GM12878 (cell line): Measurements from ENCODE around the gene SNED1. TPM values are rescaled to one million over a fixed set of nuclear protein-coding genes. Genes with fewer than 3 reads are reported as not detected.

ENCODE experiments used
- ATAC-seq: fragments of 200-7000 bp; cut with Tn5 transposase; 3 replicates; pipeline ENCODE4 v1.9.1; 2020; ENCODE audit warnings: mild to moderate bottlenecking, moderate library complexity
- BruUV-seq: library from RNA; stranded (reverse); fragments of 400-500 nt; replicated peaks from 2 replicates; lab custom pipeline; 2021; lab: Mats Ljungman, UMichigan
- CTCF ChIA-PET: fragments of 300-600 bp; sonication (Branson Sonifier 250); formaldehyde crosslinking; extraction: SDS; loops from one replicate; lab custom pipeline; 2021; ENCODE audit warnings: inconsistent platforms; lab: Yijun Ruan, JAX
- POLR2A ChIA-PET: fragments of 350-600 bp; formaldehyde crosslinking; extraction: SDS; loops from one replicate; lab custom pipeline; 2021; ENCODE audit warnings: inconsistent platforms; lab: Charles Lee
- RAD21 ChIA-PET: fragments of 300-600 bp; sonication (Branson Sonifier 250); formaldehyde crosslinking; loops from one replicate; lab custom pipeline; 2023; ENCODE audit warnings: antibody characterized with exemption; ENCODE audit not compliant: unreplicated experiment; lab: Charles Lee
- SMC1A ChIA-PET: fragments of 300-600 bp; sonication (Branson Sonifier 250); formaldehyde crosslinking; loops from one replicate; lab custom pipeline; 2023; ENCODE audit not compliant: unreplicated experiment, uncharacterized antibody; lab: Charles Lee
- DNase-seq: peaks from one replicate; pipeline ENCODE4 v3.0.0-alpha.2; 2011; ENCODE audit warnings: low read depth, low spot score
- FAIRE-seq: peaks from 3 replicates; lab custom pipeline; 2011; peaks lifted over from hg19 to GRCh38; lab: Jason Lieb, UNC
- H2AFZ ChIP-seq: 2 replicates; pipeline ENCODE4 v1.6.0; 2011; ENCODE audit warnings: low read depth, low read length, control low read depth; ENCODE audit not compliant: control insufficient read depth
- H3K27ac ChIP-seq: 2 replicates; pipeline ENCODE4 v1.5.1; 2011; ENCODE audit warnings: control low read depth; ENCODE audit not compliant: control insufficient read depth, insufficient read depth
- H3K27me3 ChIP-seq, 2 experiments: replicated peaks in 1 of 2; 2 replicates each; pipeline versions ENCODE4 v1.6.0 to v1.6.1; 2011; ENCODE audit warnings: low read length in 1 of 2; ENCODE audit not compliant: control insufficient read depth in 2 of 2, insufficient read depth in 2 of 2
- H3K36me3 ChIP-seq, 2 experiments: 2 replicates each; pipeline ENCODE4 v1.5.1; 2011; ENCODE audit warnings: low read length in 1 of 2; ENCODE audit not compliant: control insufficient read depth in 2 of 2, insufficient read depth in 2 of 2
- H3K4me1 ChIP-seq: 2 replicates; pipeline ENCODE4 v1.6.1; 2011; ENCODE audit warnings: mild to moderate bottlenecking, low read length, moderate library complexity, mixed read lengths; ENCODE audit not compliant: control insufficient read depth, insufficient read depth
- H3K4me2 ChIP-seq: 2 replicates; pipeline ENCODE4 v1.6.0; 2011; ENCODE audit warnings: control low read depth; ENCODE audit not compliant: control insufficient read depth, insufficient read depth
- H3K4me3 ChIP-seq: fragments of 200-600 bp; sonication (generic); 2 replicates; pipeline ENCODE4 v1.5.1; 2016
- H3K79me2 ChIP-seq: 2 replicates; pipeline ENCODE4 v1.6.0; 2011; ENCODE audit warnings: low read length; ENCODE audit not compliant: control insufficient read depth, insufficient read depth
- H3K9ac ChIP-seq: 2 replicates; pipeline ENCODE4 v1.8.0; 2011; ENCODE audit warnings: low read length, control low read depth, mixed read lengths; ENCODE audit not compliant: control insufficient read depth, insufficient read depth
- H3K9me3 ChIP-seq: replicated peaks from 3 replicates; pipeline ENCODE4 v1.5.1; 2011; ENCODE audit warnings: mild to moderate bottlenecking, low read length; ENCODE audit not compliant: control insufficient read depth, insufficient read depth
- H4K20me1 ChIP-seq: 2 replicates; pipeline ENCODE4 v1.6.0; 2011; ENCODE audit not compliant: control insufficient read depth, insufficient read depth
- BCLAF1 ChIP-seq: fragments of 450-650 bp; IDR thresholded peaks from 2 replicates; pipeline ENCODE4 v1.6.1; 2017; ENCODE audit warnings: antibody characterized with exemption, mild to moderate bottlenecking, moderate library complexity
- EP300 ChIP-seq, 2 experiments: fragments of 150-350 bp in 1 of 2; IDR thresholded peaks; 2 replicates each; pipeline ENCODE4 v1.6.1; 2011 to 2012; ENCODE audit warnings: low read depth in 2 of 2, low read length in 2 of 2, borderline replicate concordance in 1 of 2, improper control_type of control experiment in 1 of 2, inconsistent platforms in 1 of 2; ENCODE audit not compliant: control insufficient read depth in 1 of 2
- HDAC2 ChIP-seq: fragments of 200-600 bp; sonication (generic); IDR thresholded peaks from 2 replicates; pipeline ENCODE4 v1.6.1; 2017
- MYB ChIP-seq: fragments of 150-350 bp; IDR thresholded peaks from 2 replicates; pipeline ENCODE4 v1.6.1; 2014; ENCODE audit warnings: mild to moderate bottlenecking, low read depth, low read length, borderline replicate concordance
- NBN ChIP-seq: fragments of 450-650 bp; IDR thresholded peaks from 2 replicates; pipeline ENCODE4 v1.6.1; 2016
- NKRF ChIP-seq: fragments of 450-650 bp; conservative IDR thresholded peaks from 2 replicates; pipeline ENCODE4 v1.6.1; 2017; ENCODE audit warnings: mild to moderate bottlenecking, moderate library complexity
- POLR2AphosphoS2 ChIP-seq: IDR thresholded peaks from 2 replicates; pipeline ENCODE4 v1.6.1; 2011; ENCODE audit warnings: low read depth, mild to moderate bottlenecking, low read length, improper control_type of control experiment, moderate library complexity
- RAD51 ChIP-seq: fragments of 450-650 bp; IDR thresholded peaks from 2 replicates; pipeline ENCODE4 v1.6.1; 2016; ENCODE audit warnings: moderate library complexity, mild to moderate bottlenecking, inconsistent platforms
- SMARCA5 ChIP-seq: fragments of 450-650 bp; IDR thresholded peaks from 2 replicates; pipeline ENCODE4 v1.6.1; 2017; ENCODE audit warnings: mild to moderate bottlenecking
- SMC3 ChIP-seq: IDR thresholded peaks from 2 replicates; pipeline ENCODE4 v1.6.1; 2011; ENCODE audit warnings: low read length, improper control_type of control experiment, borderline replicate concordance
- ZBTB33 ChIP-seq: fragments of 450-650 bp; IDR thresholded peaks from 2 replicates; pipeline ENCODE4 v1.6.1; 2017; ENCODE audit warnings: mild to moderate bottlenecking
- WGBS: methylation state at CpG from one replicate; pipeline ENCODE4 v1.1.6; 2016; ENCODE audit warnings: low lambda C conversion rate; ENCODE audit not compliant: insufficient replicate concordance, insufficient coverage; ENCODE audit errors: missing lambda C conversion rate; 5-methylcytosine and 5-hydroxymethylcytosine counted together
- in situ Hi-C: fragments of 300-500 bp; cut with MboI; formaldehyde crosslinking; loops from 9 replicates; pipeline ENCODE4 v1.14.3; 2018; ENCODE audit warnings: mixed read lengths
- intact Hi-C: fragments of 100-400 bp; cut with micrococcal nuclease; formaldehyde crosslinking; loops from one replicate; pipeline ENCODE4 v1.14.2; 2022; ENCODE audit not compliant: unreplicated experiment
- polyA plus RNA-seq, 11 experiments: library from polyadenylated mRNA; depleted of rRNA in 4 of 11; unstranded in 6 of 11; stranded (reverse) in 5 of 11; fragments of >200 nt; fragmentation: Nextera tagmentation in 4 of 11; fragmentation: Illumina TruSeq in 1 of 11; extraction: Ambion mirVana in 4 of 11; extraction: Trizol in 1 of 11; gene quantifications; 1 replicate in 1 of 11; 2 replicates in 10 of 11; pipeline versions ENCODE4 v1.2.1 to v1.2.3, GENCODE V29; 2011 to 2016; ENCODE audit warnings: inconsistent platforms in 2 of 11, missing spikeins in 2 of 11, low read depth in 1 of 11
- total RNA-seq, 4 experiments: library from RNA; depleted of rRNA in 3 of 4; stranded (reverse); fragments of >200 nt in 3 of 4; fragmentation: Illumina TruSeq in 1 of 4; extraction: Trizol in 1 of 4; gene quantifications; 2 replicates each; pipeline versions ENCODE4 v1.2.1 to v1.2.3, GENCODE V29; 2013 to 2021
- TF ChIP-seq, protein P1 (sequence below): IDR thresholded peaks from 2 replicates; pipeline ENCODE4 v1.6.1; 2011; ENCODE audit warnings: low read depth, low read length, improper control_type of control experiment, borderline replicate concordance
- TF ChIP-seq, protein P2 (sequence below): IDR thresholded peaks from 2 replicates; pipeline ENCODE4 v1.6.1; 2011; ENCODE audit warnings: low read depth, mild to moderate bottlenecking, low read length, moderate library complexity, borderline replicate concordance; ENCODE audit errors: extremely low read depth

SNED1 gene
- total and polyA plus RNA-seq, 10 of the 15 experiments (the other 5 are each of a cell fraction or from before 2014, with no cell fraction given) = 0.05 to 8.4 (median 3.0) TPM

DNA sequence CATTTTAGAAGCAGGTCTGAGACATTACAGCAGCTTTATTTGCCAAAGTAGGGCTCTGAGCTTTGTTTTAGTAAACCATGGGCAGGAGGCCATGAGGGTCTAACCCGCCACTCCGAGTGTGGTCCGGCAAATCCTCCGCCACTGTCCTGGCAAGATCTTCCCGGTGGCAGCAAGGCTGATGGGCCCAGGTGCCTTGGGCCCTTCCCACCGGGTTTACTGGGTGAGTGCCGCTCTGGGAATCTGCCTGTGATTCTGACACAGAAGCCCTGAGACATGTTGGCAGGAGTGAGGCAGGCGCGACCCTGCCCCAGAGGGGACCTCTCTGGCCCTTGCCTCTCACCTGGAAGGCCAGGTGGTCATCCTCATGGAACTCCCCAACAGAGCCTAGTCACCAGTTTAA is 73.7 kb downstream of the SNED1 start:
- POLR2A ChIA-PET = no interaction called here
- SMC1A ChIA-PET = no interaction called here
- Histone ChIP-seq H3K4me2 (no peak overlapping the region), H3K9me3 (no peaks in the 10 kb centered on the region), H3K36me3 (peaks cover 0 to 3% of the 10 kb centered on the region in 2 experiments; a peak in 1 of 4 replicates), H3K4me3 (no peak overlapping the region), H4K20me1 (no peaks in the 10 kb centered on the region), H3K9ac (no peak overlapping the region), H3K79me2 (no peaks in the 10 kb centered on the region), H3K4me1 (no peaks in the 10 kb centered on the region), H3K27me3 (no peaks in the 10 kb centered on the region; a peak in 1 of 4 replicates), H2AFZ (no peak overlapping the region), H3K27ac (no peak overlapping the region)
- BruUV-seq = no TSS peak
- WGBS = 67% methylated on average over 5 of the region's 9 CpGs
- ATAC-seq (no peak), FAIRE-seq (no peak), DNase-seq (no peak)
- intact Hi-C loops = no loop called here
- in situ Hi-C loops = no loop called here
- CTCF ChIA-PET = no interaction called here
- RAD21 ChIA-PET = no interaction called here
- TF ChIP-seq HDAC2 = no peak
- TF ChIP-seq SMARCA5 = no peak
- no peak for TF ChIP-seq RAD51
- no peak for TF ChIP-seq BCLAF1
- no peak for TF ChIP-seq POLR2AphosphoS2
- no peak for TF ChIP-seq NBN
- no peak for TF ChIP-seq NKRF
- no peak for TF ChIP-seq SMC3
- TF ChIP-seq, protein P1, sequence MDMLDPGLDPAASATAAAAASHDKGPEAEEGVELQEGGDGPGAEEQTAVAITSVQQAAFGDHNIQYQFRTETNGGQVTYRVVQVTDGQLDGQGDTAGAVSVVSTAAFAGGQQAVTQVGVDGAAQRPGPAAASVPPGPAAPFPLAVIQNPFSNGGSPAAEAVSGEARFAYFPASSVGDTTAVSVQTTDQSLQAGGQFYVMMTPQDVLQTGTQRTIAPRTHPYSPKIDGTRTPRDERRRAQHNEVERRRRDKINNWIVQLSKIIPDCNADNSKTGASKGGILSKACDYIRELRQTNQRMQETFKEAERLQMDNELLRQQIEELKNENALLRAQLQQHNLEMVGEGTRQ = no peak
- TF ChIP-seq, protein P2, sequence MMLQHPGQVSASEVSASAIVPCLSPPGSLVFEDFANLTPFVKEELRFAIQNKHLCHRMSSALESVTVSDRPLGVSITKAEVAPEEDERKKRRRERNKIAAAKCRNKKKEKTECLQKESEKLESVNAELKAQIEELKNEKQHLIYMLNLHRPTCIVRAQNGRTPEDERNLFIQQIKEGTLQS = no peak
- TF ChIP-seq MYB = no peak
- no peak for TF ChIP-seq EP300 (IDR thresholded peaks at IDR 0.05; ENCODE audit: borderline replicate concordance in 1 of 2, control insufficient read depth in 1 of 2, low read depth in 2 of 2, low read length in 2 of 2)
- no peak for TF ChIP-seq ZBTB33
